GM12872 (cell line): ENCODE data around the gene HDAC11.

Experiments
- TF ChIP-seq, protein P1 (sequence below): IDR thresholded peaks from 3 replicates; pipeline ENCODE4 v1.5.1; 2011; ENCODE audit warnings: low read depth, mild to moderate bottlenecking, low read length, moderate library complexity; ENCODE audit not compliant: insufficient read depth

The HDAC11 gene

DNA sequence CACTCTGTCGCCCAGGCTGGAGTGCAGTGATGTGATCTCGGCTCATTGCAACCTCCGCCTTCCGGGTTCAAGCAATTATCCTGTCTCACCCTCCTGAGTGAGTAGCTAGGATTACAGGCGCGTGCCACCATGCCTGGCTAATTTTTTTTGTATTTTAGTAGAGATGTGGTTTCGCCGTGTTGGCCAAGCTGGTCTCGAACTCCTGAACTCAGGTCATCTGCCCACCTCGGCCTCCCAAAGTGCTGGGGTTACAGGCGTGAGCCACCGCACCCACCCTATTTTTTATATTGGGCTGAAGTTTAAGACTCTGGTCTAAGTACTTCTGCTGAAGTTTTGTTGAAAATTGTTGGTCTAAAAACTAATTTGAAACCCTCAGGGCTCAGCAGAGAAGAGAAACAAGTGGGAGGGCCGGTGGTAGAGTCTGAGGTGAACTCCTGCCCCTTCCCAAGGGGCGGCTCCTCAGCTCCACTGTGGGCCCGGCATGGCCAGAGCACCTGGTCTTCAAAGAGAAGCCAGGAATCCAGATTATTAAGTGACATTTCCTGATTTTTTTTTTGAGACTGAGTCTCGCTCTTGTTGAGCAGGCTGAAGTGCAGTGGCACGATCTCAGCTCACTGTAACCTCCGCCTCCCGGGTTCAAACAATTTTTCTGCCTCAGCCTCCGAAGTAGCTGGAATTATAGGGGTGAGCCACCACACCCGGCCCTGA lies 4.0 kb downstream of the HDAC11 start:
- TF ChIP-seq, protein P1, sequence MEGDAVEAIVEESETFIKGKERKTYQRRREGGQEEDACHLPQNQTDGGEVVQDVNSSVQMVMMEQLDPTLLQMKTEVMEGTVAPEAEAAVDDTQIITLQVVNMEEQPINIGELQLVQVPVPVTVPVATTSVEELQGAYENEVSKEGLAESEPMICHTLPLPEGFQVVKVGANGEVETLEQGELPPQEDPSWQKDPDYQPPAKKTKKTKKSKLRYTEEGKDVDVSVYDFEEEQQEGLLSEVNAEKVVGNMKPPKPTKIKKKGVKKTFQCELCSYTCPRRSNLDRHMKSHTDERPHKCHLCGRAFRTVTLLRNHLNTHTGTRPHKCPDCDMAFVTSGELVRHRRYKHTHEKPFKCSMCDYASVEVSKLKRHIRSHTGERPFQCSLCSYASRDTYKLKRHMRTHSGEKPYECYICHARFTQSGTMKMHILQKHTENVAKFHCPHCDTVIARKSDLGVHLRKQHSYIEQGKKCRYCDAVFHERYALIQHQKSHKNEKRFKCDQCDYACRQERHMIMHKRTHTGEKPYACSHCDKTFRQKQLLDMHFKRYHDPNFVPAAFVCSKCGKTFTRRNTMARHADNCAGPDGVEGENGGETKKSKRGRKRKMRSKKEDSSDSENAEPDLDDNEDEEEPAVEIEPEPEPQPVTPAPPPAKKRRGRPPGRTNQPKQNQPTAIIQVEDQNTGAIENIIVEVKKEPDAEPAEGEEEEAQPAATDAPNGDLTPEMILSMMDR, result no peak

DNA sequence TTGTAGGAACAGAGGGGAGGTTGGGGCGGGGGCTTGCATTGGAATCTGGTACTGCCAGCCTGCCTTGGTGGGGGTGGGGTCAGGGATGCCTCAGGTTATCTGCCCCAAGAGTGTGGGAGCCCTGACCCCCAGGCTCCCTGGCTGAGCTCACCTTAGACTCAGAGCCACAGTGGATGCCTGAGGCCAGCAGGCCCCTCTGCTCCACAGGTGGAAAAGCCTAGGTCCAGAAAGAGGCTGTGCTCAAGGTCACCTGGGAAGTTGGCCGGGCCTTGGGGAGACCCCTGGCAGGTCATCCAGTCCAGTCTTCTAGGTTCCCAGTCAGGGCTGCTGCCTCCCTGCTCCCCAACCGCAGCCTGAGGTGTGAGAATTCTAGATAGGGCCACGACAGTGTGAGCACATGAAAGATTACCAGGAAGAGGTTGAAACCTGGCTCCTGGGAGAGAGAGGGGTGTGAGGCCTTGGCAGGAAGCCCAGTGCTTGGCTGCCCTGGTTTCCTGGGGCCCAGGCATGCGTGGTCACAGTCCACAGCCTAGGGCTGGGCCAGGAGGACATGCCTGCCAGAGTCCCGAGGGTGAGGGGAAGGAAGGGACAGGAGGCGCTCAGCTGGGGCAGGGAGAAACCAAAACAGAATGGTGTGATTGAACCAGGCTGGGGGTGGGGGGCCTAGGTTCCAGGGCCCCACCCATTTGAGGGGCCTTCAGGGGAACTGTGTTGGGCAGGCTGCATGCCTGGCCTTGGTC lies 4.9 kb downstream of the HDAC11 start:
- TF ChIP-seq, protein P1, result no peak

DNA sequence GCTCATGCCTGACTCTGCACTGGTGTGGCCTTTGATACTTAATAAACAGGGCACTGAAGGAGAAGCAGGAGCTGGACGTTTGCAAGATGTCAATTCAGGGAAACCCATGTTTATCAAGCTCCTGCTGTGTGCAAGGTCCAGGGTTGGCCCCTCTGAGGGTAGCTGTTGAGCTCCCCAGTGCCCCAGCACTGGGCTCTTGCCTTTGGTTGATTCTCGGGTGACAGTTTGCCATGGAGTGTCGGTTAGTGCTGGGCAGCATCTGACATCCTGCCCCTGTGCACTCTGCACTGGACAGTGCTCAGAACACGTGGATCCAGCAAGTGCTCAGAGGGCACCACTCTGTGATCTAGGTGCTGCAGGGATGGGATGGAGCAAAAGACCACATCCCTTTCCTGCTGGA lies 7.3 kb downstream of the HDAC11 start:
- TF ChIP-seq, protein P1, result no peak

DNA sequence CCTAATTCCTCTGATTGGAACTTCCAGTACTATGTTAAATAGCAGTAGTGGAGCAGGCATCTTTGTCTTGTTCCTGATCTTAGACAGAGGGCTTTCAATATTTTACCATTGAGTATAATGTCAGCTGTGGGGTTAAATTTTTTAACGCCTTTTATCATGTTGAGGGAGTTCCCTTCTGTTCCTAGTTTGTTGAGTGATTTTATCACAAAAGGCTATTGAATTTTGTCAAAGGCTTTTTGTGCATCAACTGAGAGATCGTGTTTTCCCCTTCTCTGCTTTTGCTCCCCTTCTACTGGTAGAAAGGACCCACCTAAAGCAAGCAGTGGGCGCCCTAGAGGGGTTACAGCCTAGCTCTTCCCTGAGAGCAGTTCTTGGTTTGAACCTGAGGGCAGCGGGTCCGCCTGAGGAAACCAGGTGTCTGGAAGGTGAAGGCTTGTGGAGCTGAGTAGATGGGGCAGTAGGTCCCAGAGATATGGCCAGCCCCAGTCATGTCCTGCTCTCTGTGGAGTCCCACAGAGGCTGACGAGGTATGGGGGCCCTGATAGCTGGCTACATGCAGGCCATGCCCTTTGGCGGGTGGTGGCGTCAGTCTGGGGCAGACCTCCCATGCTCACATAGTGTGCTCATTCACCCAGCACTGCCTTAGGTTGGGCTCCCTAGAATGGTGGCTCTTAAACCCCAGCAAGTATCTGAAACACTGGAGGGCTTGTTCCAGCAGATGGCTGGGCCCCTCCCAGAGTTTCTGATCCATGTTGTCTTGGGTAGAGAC lies 11.3 kb downstream of the HDAC11 start:
- TF ChIP-seq, protein P1, result no peak

DNA sequence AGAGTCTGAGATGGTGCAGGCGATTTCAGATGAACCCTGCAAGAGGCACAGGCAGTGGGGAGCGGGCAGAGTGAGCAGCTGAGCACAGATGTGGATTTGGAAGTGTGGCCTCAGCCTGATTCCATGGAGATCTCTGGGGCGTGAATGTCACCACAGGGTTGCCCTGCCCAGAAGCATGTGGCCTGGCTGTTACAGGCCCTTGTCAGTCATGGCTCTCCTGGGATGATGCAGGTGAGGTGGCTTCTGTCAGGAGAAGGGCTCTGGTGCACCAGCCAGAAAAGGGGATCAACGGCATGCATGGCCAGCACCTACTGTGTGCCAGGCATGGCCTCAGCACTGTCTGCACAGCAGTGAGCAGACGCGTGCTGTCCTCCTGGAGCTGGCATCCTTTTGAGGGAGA lies 11.9 kb downstream of the HDAC11 start:
- TF ChIP-seq, protein P1, result no peak

DNA sequence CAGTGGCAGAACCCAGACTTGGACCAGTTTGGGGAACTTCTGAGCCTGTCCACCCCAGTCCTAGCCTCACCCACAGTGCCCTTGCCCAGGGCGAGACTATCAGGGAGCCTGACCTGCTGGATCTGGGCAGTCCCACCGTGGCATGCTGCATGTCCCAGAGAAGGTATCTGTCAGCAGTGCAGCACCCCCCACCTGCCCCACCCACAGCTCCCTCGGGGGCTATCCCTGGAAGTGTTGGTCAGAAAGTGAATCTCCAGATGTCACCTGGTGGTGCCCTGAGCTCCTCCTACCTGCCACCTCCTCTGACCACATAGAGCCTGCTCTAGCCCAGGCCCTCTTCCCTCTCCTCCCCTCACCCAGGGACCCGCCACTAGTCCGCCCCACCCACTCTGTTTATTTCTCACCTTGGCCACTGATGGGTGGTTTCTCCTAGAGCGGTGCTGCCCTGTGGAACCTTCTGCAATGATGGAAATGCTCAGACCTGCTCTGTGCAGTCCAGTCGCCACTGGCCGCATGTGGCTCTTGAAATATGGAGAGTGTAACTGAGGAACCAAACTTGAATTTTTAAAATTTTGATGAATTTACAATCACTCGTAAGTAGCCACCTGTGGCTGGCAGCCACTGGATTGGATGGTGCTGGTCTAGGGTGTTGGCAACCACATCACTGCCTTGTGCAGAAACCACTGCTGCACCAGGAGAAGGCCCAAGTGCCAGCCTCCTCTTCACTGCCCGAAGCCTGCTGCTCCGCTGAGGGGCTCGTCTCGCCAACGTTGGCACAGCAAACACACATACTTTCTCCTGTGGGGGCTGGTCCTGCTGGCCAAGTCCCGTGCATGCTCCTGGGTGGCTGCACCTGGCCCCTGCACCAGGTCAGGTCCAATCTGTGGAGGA lies 13.1 kb downstream of the HDAC11 start:
- TF ChIP-seq, protein P1, result no peak
